GM19467 (cell line): ENCODE results near the gene MRPL34.

Source experiments
- ATAC-seq: cut with Tn5 transposase; IDR thresholded peaks from one replicate; pipeline ENCODE4 v1.9.1; 2021; ENCODE audit warnings: mild to moderate bottlenecking, moderate library complexity; ENCODE audit not compliant: unreplicated experiment

Gene MRPL34

GRCh38 chr19:17309198-17309964 lies 3.7 kb downstream of the MRPL34 start, which contains the start of gene DDA1:
Gene DDA1 (plus strand): TSS chr19:17309563. CDS start chr19:17309655, 92 bp downstream.
- ATAC-seq: peak; percentile 41

DNA sequence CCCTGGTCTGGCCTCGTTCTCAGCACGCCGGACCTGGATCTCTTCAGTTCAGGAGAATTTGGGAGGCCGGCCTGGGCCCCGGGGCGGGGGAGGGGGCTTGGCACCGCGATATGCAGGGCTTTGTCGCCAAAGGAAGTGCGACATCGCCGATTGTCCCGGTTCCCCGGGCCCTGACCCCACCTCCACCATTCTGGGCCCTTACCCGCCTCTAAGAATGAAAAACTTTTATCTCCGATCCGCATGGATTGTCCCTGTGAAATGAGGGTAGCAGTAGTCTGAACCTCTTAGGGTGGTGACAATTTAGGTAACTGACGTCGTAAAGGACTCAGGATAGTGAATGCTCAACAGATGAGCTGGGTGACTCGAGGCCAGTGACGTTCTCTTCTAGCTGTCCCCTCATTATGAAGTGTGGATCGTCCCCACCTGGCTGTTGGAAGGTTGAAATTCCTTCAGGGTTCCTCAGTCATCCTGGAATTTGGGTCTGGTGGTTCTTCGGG lies 4.3 kb downstream of the MRPL34 start:
- ATAC-seq: no peak

- ATAC-seq: no peak
These were observed 6.0 kb downstream of the MRPL34 start for GRCh38 chr19:17311455-17312188.

- ATAC-seq: no peak
These were observed 6.8 kb downstream of the MRPL34 start for GRCh38 chr19:17312189-17313113.

DNA sequence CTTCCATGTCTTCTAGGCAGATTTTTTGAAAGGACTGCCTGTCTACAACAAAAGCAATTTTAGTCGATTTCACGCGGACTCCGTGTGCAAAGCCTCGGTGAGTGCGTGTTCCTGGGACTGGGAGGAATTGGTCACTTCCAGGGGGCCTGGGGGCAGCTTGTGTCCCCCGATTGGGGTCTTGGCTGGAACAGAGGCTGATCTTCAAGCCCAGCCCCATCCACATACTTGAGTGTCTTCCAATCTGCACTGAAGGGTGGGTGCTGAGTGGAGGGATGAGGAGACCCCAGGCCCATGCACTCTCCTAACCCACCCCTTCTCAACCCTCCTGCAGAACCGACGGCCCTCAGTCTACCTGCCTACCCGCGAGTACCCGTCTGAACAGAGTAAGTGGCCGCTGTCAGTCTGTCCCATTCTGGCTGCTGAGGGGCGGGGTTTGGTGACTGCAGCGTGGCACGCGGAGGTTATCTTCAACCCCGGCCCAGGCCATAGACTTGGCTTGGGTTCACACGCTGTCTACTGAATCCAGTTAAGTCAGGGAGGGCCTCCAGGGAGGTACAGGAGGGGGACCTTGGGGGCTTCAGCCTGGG lies 8.4 kb downstream of the MRPL34 start:
- no peak for ATAC-seq

GRCh38 chr19:17318966-17319365 lies 13.3 kb downstream of the MRPL34 start:
- no peak for ATAC-seq

GRCh38 chr19:17319473-17320238 lies 14.0 kb downstream of the MRPL34 start:
- ATAC-seq: no peak

DNA sequence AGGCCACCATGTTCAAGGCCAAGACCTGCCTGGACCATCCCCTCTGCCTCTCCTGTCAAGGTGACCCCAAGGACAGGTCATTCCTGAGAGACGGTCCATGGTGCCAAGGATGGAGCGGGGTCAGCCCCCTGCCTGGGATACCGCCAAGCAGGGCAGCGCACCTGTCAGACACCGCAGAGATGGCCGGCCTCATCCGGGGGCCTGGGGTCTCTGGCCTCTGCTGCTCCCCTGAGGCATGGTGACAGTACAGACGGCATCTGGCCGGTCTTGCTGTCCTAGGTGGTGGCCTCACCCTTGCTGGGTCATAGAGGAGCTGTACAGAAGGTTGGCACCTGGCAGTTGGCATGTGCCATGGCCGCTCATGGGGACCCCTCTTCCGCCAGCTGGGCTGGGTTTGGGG lies 14.8 kb downstream of the MRPL34 start:
- ATAC-seq: no peak

- ATAC-seq: no peak
These were observed 16.2 kb downstream of the MRPL34 start for GRCh38 chr19:17321655-17322489.

DNA sequence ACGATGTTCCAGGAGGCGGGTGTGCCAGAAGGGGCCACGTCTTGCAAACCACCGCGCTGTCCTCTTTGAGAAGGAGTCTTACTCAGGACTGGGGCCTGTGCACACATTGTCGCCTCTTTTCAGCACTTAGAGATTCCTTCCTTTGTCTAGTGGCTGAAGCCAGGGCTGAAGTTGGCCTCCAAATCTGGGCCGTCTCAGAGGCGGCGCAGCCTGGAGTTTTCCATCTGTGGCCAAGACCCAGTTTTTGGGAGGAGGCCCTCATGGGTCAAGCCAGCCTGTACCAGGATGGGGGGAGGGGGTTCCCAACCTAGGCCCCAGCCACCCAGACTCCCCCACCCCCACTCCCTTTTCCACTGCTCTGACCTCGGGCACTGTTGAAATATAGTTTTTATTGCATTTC lies 17.2 kb downstream of the MRPL34 start:
- ATAC-seq: no peak

- no peak for ATAC-seq
These were observed 17.8 kb downstream of the MRPL34 start for GRCh38 chr19:17323300-17323963.

DNA sequence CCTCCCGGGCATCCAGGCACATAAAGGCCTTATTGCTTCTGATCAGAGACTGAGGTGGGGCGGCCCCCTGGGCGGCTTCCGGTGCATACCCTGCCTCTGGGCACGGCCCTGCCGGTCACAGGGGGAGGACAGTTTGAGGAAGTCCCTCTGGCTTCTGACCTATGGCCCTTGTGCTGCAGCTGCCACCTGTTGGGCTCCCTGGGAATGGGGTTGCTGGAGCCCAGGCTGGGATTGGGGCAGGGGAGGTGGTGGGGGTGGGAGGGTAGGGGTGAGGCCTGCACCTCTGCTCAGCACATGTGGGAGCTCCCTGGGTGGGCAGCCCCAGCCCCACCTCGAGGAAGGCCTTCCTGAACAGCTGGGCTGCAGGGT lies 18.3 kb downstream of the MRPL34 start:
- no peak for ATAC-seq

DNA sequence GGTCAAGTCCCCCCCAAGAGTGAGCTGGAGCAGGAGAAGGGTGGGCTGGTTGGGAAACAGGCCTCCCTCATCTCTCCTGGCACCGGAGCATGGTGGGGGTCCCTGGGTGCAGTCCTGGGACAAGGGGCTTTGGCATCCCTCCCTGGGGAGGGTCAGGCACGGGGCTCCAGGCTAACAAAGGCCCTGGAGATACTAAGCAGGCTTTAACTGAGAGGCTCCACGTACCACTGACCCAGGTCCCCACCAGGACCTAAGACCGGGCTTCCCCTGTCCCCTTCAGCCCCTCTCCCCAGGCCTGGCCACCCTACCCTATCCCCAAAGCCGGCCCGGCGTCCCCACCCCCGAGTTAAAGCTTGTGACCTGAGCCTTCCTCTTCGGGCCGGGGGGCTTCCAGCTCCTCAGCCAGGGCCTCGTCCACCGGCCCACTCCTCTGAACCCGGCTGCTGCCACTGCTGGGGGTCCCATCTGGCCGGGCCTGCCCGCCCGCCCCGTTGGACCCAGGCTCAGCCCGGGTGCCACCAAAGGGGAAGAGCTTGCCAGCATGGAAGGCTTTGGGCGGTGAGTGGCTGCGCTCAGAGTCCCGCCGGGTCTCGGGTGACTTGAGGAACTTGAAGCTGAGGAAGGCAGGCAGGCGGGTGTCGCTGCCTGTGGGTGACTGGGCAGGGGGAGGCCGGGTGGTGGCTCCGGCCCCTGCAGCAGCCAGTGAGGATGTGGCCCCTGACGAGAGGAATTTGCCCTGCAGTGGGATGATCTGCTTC lies 18.9 kb downstream of the MRPL34 start:
- no peak for ATAC-seq

DNA sequence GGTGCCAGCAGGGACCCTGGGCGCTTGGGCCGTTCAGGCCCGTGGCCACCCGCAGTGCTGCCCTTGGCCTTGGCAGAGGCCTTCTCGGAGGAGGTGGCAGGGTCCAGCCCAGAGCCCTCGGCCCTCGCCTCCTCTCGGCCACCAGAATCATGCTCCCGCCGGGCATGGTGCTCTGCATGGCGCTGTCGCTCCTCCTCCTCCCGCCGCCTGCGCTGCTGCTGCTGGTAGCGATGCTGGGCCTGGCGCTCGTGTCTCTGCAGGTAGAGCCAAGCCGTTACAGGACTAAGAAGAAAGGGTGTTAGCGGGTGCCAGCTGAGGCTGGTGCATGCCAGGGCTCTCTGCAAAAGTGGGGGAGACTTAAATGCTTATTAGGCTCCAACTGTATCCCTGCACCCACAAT lies 19.5 kb downstream of the MRPL34 start:
- no peak for ATAC-seq

DNA sequence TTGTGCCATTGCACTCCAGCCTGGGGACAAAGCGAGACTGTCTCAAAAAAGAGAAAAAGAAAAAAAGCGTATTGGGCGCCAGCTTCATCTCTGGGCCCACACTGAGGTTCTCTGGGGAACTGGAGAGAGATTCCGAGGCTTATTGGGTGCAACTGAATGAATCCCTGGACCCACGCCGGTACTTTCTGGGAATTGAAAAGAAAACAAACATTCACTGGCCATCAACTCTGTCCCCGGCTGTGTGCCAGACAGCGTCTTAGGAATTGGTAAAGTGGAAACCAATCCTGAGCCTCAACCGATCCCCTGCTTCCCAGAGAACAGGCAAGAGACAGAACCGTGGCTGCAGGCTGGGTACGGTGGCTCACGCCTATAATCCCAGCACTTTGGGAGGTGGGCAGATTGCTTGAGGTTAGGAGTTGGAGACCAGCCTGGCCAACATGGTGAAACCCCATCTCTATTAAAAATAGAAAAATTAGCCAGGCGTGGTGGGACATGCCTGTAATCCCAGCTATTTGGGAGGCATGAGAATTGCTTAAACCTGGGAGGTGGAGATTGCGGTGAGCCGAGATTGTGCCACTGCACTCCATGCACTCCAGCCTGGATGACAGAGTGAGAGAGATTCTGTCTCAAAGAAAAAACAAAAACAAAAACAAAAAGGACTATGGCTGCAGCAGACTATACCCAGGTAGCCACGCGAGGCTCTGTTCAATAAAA lies 20.4 kb downstream of the MRPL34 start:
- ATAC-seq: no peak

DNA sequence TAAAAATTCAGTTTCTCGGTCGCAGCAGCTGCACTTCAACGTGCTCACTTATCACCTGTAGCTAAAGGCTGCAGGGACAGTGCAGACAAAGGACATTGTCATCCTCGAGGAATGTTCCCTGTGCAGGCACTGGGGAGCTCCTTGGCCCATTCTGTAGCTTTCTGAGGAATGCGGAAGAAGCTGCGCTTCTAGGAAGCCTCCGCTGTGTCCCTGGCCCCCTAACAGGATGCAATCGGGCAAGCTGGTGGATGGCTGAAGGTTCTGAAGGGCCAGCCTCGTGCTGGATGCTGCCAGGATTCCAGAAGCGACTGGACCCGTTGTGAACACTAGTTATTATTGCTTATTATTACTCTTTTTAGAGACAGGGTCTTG lies 20.9 kb downstream of the MRPL34 start:
- ATAC-seq: no peak

DNA sequence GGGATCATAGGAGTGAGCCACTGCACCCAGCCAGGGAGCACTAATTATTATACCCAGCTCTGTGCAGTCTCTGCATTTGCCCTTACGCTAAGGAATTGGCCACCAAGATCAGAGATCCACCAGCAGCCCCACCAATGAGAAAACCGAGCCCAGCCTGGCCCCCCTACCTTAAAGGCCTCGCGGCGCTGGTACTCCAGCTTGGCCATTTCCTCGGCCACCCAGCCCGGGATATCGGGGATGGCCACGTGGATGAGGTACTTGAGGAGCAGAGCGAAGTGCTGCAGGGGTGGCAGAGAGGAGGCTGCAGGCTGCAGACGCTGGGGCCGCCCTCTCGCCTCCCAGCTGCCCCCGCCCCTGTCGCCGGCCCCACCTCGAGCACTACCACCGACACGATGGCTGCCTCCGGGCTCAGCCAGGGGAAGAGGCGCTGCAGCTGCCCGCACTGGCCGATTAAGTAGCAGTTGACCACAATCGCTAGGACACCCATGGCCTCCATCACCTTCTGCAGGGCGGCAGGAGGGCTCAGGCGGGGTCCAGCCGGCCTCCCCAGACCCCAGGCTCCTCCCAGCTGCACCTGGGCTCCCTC lies 21.5 kb downstream of the MRPL34 start:
- ATAC-seq: no peak
